HG03159 (cell line): ENCODE results near the gene MMD2.

ENCODE experiments used
- ATAC-seq: cut with Tn5 transposase; IDR thresholded peaks from one replicate; pipeline ENCODE4 v1.9.1; 2021; ENCODE audit warnings: mild to moderate bottlenecking, moderate library complexity; ENCODE audit not compliant: unreplicated experiment

MMD2 gene

GRCh38 chr7:4959306-4959705, 319 bp upstream of the MMD2 start:
- no peak for ATAC-seq

GRCh38 chr7:4957847-4958476, 1.0 kb downstream of the MMD2 start:
- ATAC-seq, result no peak

GRCh38 chr7:4951903-4952636, 6.9 kb downstream of the MMD2 start:
- peak; percentile 56 for ATAC-seq

GRCh38 chr7:4951304-4951703, 7.7 kb downstream of the MMD2 start:
- ATAC-seq, result no peak

GRCh38 chr7:4948402-4948801, 10.6 kb downstream of the MMD2 start:
- no peak for ATAC-seq

- no peak for ATAC-seq
Observed at GRCh38 chr7:4945949-4946348, 13.0 kb downstream of the MMD2 start.

GRCh38 chr7:4944939-4945338, 14.0 kb downstream of the MMD2 start:
- ATAC-seq, result no peak

GRCh38 chr7:4943297-4943696, 15.7 kb downstream of the MMD2 start:
- ATAC-seq, result no peak

- no peak for ATAC-seq
Observed at GRCh38 chr7:4939971-4940728, 18.8 kb downstream of the MMD2 start.

- no peak for ATAC-seq
Observed at GRCh38 chr7:4937411-4937810, 21.6 kb downstream of the MMD2 start.

GRCh38 chr7:4934419-4935025, 24.5 kb downstream of the MMD2 start:
- no peak for ATAC-seq

GRCh38 chr7:4931943-4932342, 27.0 kb downstream of the MMD2 start:
- ATAC-seq, result no peak

- ATAC-seq, result no peak
Observed at GRCh38 chr7:4929005-4929404, 30.0 kb downstream of the MMD2 start.

- no peak for ATAC-seq
Observed at GRCh38 chr7:4928445-4928844, 30.5 kb downstream of the MMD2 start.

GRCh38 chr7:4919969-4920766, 38.8 kb downstream of the MMD2 start:
- no peak for ATAC-seq

- ATAC-seq, result no peak
Observed at GRCh38 chr7:4916113-4916512, 42.9 kb downstream of the MMD2 start.

- no peak for ATAC-seq
Observed at GRCh38 chr7:4911111-4911828, 47.7 kb downstream of the MMD2 start.

- ATAC-seq, result no peak
Observed at GRCh38 chr7:4906682-4907081, 52.3 kb downstream of the MMD2 start.

GRCh38 chr7:4905171-4905570, 53.8 kb downstream of the MMD2 start:
- no peak for ATAC-seq

- no peak for ATAC-seq
Observed at GRCh38 chr7:4904346-4904745, 54.6 kb downstream of the MMD2 start.
